ENCODE data around the gene TALDO1.
A peak's percentile ranks its signal among the peaks of the same experiment; 100 is the strongest.

TALDO1 gene

GRCh38 chr11:706957-707816 is 40.1 kb upstream of the TALDO1 start:
- no peak for TF ChIP-seq CTCF (IDR thresholded peaks at IDR 0.05; ENCODE audit: extremely low read depth, missing control alignments)
- DNase-seq (ENCODE audit: low spot score) = peak; percentile 55

DNA sequence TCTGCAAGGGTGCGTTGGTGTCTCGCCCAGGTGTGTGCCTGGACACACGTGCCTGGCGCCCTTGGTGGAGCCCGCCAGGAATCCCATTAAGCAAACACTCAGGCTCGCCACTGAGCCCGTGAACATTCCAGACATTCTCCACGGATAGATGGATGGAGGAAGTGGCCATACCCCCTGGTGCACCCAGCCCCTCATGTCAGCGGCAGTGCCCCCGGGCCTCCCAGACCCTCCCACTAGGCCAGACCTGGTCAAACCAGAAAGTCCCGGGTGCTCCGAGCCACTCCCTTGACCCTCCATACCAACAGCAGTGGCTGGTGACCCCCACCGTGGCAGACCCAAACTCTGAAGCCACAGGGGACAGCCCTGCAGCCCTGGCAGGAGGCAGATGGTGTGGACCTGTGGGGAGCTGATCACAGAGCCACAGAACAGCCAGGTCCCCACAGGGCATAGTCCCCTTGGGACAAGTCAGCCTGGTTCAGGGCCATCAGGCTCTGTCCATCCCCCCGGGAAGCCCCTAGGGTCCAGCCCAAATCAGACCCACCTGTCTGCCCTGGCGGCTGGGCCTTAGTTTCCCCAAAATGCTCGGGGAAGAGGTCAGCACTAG is 39.3 kb upstream of the TALDO1 start:
- TF ChIP-seq CTCF (IDR thresholded peaks at IDR 0.05; ENCODE audit: extremely low read depth, missing control alignments) = no peak
- peak; percentile 50 for DNase-seq (ENCODE audit: low spot score)

GRCh38 chr11:708511-708910 is 38.8 kb upstream of the TALDO1 start:
- no peak for DNase-seq (ENCODE audit: low spot score)
- TF ChIP-seq CTCF (IDR thresholded peaks at IDR 0.05; ENCODE audit: extremely low read depth, missing control alignments) = no peak

- TF ChIP-seq CTCF (IDR thresholded peaks at IDR 0.05; ENCODE audit: extremely low read depth, missing control alignments) = no peak
Measured at GRCh38 chr11:709109-709997, 37.9 kb upstream of the TALDO1 start.

GRCh38 chr11:714436-714835 is 32.8 kb upstream of the TALDO1 start:
- no peak for TF ChIP-seq CTCF (IDR thresholded peaks at IDR 0.05; ENCODE audit: extremely low read depth, missing control alignments)
- DNase-seq (ENCODE audit: low spot score) = no peak

More at GRCh38 chr11:709109-709997, 37.9 kb upstream of the TALDO1 start:
- peak; percentile 37 for DNase-seq (ENCODE audit: low spot score)

DNA sequence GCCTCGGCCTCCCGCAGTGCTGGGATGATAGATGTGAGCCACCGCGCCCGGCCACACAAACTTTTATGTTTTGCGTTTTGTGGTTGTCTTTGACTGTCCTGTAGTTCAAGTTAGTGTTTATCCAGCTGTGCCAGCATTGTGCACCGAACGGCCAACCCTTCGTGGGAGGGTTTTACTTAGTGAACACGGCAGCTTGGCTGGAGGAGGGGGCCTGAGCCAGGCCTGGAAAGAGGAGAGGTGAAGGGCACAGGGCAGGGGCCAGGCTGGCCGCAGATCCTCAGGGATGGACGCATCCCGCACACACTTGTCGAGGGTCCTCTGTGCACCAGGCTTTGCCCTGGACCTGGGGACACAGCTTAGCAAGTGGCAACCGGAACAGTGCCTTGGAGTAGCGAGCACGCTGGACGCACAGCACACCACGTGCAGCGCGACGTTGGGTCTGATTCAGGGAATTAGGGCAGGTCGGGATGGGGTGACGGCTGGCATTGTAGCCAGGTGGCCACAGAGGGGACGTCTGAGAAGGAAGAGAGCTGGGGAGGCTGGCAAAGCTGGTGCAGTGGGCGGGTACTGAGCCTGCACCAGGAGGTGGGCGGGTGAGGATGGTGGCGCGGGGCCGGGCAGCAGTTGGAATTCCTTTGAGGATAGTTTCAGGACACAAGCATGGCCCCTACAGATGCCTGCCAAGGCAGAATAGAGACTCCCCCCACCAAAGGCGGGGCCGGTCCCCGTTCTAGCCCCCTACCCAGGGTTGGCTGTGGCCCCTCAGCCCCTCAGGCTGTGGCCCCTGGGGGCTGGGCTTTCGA is 27.8 kb upstream of the TALDO1 start:
- DNase-seq (ENCODE audit: low spot score) = no peak
- no peak for TF ChIP-seq CTCF (IDR thresholded peaks at IDR 0.05; ENCODE audit: extremely low read depth, missing control alignments)

Data from GM20000 (cell line).